GM21515 (cell line): ENCODE data around the gene KRT6B.
"Not testable (repeated sequence)": the region's sequence is repeated elsewhere in the genome, so short reads cannot be mapped to it uniquely, and the experiment has no call there.

Experiments
- ATAC-seq: cut with Tn5 transposase; IDR thresholded peaks from one replicate; pipeline ENCODE4 v1.9.1; 2021; ENCODE audit not compliant: unreplicated experiment

The KRT6B gene

DNA sequence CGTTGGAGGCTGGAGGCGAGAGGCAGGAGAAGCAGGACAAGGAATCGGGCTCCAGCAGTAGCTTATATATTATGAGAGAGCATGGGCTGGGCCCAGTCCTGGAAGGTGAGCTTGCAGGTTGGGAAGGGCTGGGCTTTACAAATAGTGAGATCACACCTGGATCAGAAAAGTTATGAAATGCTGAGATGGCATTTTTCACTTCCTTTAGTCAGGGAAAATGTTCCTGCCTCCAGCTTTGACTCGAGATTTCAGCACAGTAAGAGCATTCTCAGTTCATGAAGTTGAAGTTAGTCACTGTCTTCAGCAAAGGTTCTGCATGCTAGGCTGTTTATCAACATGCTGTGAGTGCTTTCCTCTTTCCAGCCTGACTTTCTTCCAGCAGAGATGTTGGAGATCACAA, 21.8 kb upstream of the KRT6B start, which contains the start of gene KRT6C:
Gene KRT6C, minus strand, starts transcription at position 38 of the 400 bp plus-strand sequence. CDS start 68 bp downstream, outside the sequence.
- no peak for ATAC-seq

DNA sequence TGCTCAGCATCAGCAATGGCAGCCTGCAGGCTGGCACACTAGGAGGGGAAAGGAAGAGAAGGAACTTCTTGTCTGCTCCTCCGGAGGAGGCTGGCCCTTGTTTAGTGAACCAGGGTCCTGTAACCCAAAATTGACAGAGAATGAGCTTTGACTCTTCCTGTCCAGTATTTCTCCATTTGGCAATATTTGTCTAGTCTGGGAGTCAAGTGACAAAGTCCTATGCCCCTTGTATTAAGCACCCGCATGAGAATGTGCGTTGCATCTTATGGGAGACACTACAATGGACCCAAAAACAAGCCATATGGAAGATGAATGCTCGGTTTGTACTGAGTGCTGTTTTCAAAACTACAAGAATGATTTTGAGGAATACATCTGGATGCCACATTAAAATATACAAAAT, 17.9 kb upstream of the KRT6B start:
- ATAC-seq = no peak

DNA sequence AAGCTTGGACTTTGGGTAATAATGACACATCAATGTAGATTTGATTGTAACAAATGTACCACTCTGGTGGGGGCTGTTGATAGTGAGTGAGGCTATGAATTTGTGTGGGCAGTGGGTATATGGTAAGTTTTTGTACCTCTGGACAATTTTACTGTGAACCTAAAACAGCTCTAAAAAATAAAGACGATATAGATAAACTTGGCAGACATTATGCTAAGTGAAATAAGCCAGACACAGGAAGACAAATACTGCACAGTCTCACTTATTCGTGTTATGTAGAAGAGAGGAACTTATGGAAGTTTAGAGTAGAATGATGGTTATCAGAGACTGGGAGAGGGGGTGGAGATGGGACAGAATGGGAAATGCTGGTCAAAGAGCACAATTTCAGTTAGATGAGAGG, 13.0 kb upstream of the KRT6B start:
- no peak for ATAC-seq

DNA sequence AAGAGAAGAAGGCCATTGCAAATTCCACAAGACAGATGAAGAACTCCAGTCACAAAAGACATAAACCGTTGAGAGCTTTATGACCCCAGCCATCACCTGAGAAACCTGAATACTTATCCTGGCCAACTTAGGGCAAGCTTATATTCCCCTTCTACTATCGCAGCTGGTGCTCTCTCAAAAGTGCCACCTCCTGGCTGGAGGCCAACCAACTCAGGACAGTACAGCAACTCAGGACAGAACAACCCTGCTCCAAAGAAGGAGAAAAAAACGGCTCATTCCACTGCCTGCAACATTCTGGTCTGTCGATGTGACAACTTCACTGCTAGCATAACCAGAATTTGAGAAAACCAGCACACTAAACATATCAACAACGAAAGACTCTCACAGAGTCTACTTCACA, 9.7 kb upstream of the KRT6B start:
- no peak for ATAC-seq

DNA sequence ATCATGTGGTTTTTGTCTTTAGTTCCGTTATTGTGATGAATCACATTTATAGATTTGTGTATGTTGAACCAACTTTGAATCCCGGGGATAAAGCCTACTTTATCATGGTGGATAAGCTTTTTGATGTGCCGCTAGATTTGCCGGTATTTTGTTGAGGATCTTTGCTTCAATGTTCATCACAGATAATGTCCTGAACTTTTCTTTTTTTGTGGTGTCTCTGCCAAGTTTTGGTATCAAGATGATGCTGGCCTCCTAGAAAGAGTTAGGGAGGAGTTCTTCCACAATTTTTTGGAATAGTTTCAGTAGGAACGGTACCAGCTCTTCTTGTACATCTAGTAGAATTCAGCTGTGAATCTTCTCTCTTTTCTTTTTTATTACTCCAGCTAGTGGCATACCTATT, 6.9 kb upstream of the KRT6B start:
- no peak for ATAC-seq

DNA sequence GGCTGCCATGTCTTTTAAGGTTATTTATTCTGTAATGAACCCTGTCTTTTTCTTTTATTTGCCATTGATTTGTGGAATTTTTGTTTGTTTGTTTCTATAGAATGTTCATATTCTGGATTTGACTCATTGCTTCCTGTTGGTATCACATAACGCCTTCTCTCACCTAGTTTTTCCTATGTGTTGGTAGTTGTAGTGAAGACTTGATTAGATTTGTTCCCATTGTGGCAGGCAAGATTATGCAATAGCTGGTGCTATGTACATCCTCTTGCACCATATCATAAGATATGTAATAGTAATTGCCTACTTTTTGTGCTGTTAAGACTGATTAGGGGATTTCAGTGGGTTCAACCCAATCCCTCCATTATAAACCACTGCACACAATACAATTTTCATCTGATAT, 3.9 kb upstream of the KRT6B start:
- no peak for ATAC-seq

DNA sequence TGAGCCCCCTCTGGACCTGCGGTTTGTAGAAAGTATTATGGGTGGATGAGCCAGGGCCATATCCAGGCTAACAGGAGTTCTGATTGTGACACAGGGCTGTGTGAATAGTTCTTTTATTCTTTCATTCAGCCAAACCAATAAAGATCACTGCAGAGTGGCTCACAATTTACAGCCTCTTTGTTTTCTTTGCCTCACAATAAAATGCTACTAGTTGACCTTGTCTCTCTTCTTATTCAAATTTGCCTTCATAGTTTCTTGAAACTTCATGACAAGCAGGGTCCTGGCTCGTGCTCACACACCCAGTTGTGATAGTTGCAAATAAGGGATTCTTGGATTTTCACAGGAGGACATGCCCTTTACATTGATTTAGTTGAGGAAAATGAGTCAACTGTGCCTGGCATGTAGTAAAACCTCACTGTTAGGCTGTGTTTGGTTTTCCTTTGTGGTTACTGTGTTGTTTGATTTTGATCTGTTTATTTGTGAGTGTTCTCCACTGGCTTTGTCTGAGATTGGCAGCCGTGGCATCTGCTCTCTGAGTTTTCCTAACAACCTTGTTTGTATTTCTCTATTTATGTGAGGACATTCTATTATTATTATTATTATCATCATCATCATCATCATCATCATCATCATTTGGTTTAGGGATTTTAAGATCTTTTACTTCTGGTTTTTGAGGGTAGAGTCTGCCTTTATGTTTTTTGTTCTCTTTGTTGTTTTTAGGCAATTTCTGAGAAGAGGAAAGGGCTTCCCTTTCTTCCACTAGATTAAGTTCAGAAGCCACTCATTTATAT, 2.7 kb upstream of the KRT6B start:
- no peak for ATAC-seq

DNA sequence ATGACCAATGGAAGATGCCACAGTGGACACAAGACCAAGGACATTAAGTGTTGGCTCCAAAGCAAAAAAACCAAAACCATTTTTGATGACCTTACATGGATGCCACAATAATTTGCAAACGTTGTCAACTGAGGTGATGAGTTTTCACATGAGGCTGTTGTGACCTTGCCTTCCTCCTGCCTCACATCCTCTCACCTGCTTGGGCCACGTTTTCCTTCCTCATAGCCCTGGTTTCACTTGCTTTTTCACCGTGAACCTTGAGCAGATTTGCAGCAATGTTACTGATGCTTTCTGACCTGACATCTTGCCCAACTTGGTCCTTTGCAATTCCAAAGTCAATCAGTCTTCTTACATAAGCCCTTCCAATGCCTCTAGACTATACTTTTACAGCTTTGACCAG, 3.7 kb downstream of the KRT6B start:
- ATAC-seq = no peak

DNA sequence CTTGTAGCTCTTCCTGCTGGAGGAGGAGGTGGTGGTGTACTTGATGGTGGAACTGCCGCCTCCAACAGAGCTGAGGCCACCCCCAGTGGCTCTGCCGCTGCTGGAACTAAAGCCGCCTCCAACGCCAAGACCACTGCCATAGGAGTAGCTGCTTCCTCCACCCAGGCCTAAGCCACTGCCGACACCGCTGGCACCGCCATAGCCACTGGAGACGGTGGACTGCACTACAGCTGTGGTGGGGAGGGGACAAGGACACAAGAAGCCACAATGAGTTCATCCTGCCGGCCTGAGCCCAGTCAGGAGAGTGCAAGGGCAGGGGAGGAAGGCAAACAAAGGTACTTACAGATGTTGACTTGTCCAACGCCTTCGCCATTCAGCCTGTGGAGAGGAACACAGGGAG, 4.8 kb downstream of the KRT6B start:
- ATAC-seq = not testable (repeated sequence)

DNA sequence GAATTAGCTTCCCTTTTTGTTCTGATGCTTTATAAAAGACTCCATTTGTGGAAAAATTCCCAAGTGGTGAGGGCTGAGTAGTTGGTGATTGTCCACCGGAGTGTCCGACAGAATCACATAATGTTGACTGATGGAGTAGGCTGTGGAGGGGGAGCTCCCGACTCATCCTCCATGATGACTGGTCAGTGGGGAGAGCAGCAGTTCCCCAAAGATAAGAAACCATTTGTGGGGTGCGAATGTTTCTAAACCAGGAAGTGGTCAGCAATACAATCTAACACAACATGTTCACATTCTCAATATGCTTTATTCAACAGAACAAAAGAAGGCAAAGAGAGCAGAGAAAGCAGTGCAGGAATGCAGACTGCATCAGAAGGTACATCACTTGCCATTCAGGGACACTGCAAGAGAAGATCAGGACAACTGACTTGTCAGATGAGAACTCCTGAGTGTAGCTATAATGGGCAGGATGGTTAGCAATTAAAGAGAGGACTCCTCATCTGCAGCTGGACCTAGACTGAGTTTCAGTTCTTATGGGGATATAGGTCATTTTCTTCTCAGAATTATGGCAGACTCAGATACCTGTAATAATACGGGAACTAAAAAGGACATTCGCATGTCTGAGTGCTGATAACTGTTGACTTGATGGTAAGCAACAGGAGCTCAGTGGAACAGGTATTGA, 5.4 kb downstream of the KRT6B start:
- no peak for ATAC-seq

DNA sequence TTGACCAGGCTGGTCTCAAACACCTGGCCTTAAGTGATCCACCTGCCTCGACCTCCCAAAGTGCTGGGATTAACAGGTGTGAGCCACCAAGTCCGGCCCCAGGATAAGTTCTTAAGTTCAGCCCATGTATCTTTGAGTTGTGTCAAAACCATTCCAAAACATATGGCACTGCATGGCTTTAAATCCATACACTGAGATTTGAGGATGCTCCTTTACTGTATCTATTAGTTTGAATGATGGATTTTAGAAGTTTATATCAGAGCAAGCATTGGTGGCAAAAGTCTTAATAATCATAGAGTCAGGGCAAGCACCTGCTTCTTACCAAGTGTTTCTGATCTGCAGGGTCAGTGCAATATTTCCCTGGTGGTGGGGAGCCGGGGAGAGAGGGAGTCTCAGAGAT, 6.1 kb downstream of the KRT6B start:
- no peak for ATAC-seq

DNA sequence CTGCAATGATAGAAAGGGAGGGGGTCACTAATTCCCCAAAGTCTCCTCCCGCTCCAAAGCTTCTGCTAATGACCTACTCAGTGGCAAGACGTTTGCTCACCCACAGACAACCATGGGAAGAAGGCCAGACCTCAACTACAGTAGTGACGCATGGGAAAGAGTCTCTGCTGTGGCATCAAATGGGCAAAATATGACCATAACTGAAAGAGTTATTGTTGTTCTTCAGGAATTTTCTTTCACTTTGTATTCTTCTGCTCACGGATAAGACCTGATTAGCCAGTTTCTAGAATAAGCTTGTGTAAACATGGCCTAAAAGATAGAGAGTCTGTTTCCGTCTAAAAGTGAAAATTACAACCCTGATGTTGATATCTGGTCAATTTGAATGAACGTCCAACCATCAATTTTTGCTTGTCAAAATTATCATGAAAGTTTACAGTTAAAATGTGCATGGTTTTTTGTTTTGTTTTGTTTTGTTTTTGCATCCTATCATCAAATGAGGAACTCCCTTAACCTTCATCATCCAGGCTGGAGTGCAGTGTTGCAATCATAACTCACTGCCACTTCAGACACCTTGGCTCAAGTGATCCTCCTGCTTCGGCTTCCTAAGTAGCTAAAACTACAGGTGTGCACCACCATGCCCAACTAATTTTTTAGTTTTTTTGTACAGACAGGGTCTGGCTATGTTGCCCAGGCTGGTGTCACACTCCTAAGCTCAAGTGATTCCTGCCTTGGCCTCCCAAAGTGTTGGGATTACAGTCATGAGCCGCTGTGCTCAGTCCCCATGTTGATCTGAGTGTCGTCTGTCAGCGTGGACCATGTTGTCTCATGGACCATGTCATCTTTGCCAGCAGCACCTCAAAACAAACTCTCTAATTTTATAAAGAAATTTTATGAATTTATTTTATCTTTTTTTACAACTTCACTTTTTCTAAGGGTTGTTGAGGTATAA, 7.0 kb downstream of the KRT6B start:
- ATAC-seq = no peak

DNA sequence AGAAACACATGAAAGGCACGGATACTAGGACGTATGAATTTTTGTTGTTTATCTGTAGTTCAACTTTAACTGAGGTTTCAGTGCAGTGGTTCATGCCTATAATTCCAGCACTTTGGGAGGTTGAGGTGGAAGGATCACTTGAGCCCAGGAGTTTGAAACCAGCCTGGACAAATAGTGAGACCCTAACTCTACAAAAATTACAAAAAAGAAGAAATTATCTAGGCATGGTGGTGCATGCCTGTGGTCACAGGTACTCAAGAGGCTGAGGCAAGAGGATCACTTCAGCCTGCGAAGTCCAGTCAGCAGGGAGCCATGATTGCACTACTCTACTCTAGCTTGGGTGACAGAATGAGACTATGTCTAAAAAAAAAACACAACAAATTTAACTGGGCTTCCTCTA, 8.0 kb downstream of the KRT6B start:
- ATAC-seq = no peak

DNA sequence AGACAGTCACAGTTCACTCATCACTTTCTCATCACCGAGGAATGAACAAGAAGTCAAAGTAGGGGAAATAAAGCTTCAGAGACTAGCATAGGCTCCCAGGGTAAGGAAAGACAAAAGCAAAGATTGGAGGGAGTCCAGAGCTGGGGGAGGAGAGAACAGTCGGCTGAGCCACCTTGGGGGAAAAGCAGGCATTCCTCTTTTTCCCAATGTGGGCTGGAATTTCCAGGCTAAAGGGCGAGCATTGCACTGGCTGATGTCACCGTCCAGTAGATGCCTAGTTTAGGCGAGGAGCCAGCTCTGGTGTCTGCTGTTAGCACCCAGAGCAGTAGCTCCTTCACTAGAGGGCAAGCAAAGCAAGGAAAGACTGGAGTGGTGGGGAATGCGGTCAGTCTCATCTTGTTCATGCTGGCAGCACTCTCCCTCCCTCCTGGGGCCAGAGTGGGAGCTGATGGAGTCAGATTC, 9.3 kb downstream of the KRT6B start:
- no peak for ATAC-seq

DNA sequence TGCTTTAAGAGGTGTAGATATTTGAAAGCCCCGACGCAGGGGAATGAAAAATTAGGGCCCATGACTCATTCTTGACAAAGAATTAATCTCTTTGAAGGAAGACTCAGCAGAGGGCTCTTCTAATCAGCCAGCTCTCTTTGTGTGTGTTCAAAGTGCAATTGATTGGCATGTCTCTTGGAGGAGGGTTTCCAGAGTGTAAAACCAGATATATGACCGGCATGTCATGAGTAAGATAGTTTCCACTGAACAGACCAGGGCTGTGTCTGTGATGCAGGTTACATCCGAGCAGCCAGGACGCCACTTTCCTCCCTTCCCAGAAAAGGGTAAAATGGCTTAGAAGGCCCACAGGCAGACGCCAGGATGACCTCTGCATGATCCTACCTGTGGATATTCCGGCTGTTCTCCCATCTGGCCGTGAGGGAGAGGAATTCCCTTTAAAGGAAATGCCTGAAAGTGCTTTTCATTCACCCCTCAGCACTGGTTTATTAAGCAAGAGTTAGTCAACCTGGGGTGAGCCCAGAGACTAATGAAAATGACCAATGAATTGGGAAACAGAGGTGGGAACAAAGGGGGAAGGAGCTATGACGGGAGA, 10.5 kb downstream of the KRT6B start:
- no peak for ATAC-seq

DNA sequence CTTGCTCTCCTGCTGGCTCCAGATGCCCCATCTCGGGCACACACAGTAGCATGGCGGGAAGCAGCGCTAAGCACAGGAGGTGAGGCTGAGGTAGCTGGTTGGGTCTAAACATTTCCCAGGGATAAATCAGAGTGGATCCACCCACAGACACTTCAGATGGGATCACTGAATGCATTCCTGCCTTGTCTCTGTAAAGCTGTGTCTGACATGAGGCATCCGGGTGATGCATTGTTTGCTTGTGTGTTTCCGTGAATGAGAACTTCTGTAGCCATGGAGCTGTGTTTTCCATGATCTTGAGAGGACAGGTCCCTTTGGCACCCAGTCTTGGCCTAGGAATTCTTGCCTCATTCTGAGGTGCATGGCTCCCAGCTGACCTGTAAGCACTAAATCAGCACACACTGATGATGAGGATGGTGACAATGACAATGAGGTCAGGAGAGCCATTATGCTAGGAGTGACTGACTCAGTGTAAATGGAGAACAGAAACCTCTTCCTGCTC, 11.1 kb downstream of the KRT6B start:
- no peak for ATAC-seq

DNA sequence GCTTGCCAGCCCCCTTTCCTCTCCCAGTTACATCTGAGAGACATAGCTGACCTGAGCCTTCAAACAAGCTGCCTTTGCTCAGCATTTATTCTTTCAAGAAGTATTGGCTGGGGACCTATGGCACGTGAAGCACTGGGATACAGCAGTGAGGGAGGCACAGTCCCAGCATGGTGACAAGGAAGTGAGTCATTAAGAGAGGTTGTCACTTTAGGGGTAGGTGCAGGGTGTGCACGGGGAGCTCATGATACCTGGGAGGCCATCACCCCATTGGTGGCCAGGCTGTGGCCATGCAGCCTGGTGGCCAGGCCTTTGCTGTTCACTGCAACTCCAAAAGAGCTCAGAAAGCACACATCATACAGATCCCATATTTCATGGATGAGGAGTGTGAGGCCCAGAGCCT, 12.1 kb downstream of the KRT6B start:
- ATAC-seq = no peak

DNA sequence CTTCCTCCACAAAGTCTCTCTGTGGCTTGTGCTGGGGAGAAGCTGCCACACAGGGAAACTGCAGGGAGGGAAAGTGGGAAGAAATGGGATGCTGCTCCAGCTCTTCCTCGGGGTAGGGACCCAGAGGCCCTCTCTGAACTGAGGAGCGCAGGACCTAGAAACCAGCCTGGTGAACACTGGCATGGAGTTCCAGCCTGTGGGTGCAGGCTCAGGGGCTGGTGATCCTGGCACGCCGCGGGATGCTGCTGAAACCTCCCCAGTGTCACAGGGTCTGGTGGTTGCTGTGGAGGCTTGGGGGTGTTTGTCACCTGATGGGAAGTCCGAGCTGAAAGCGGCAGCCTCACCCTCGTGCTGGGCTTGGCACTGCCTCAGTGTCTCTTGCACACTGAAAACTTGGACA, 12.5 kb downstream of the KRT6B start:
- no peak for ATAC-seq

DNA sequence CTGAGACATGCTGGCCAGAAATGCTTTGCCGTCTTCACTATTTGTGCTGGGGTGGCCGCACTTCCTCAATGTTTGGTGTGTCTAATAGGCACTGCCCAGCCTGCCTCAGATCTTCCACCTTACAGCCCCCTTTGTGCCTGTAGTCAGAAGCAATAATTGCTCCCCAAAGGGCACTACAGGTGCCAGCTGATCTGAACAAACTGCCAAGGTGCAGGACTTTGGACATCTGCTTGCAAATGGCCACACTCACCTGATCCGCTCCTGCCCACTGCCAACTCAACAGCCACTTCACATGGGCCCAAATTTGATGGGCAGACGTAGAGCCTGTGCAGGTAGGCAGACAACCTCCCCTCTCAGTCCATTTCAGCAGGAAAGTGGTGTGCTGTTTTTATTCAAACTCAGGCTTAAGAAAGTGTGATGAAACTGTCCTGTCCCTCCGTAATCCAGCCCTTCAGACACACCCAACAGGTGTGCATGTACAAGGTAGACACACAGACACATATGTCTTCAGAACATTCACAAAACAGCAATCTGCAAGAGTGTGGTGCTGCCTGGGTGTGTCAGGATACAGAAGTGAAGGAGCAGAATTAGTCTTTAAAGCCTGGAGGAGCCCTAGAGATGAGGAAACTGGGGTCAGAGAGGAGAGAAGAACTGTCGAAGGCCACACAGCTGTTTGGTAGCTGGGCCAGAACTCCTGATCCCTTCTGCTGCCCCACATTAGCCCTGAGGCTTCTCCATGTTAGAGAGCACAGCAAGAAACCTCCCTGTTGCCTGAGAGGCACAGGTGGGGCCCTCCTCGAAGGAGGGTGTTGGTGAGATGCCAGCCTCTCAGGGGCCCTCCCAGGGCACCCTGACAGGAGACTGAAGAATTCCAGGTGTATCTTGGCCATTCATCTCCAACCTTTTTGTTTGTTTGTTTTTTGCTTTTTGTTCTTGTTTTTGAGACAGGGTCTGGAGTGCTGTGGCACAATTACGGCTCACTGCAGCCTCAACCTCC, 13.3 kb downstream of the KRT6B start:
- ATAC-seq = no peak

DNA sequence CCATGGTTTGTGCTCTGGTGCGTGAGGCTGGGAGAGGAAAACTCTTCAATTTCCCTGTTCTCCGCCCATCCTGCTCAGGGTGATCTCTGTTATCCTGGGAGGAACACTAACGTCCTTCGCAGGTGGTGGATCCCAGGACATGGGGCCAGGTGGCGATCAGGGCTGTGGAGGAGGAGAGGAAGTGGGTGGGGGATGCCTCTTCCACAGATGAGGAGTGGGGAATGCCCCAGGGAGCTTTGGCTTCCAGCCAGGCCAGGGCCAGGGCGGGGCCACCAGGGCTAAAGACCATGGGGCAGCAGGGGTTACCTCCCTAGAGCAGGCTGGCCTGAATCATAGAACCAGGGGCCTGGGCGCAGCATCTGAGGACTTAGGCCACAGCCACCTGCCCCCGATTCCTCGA, 14.4 kb downstream of the KRT6B start:
- ATAC-seq = no peak
